Right lobe of liver (tissue), 4 donors: ENCODE measurements around the gene WWC2.

ENCODE experiments used
- POLR2A ChIP-seq: fragments of 450-650 bp; IDR thresholded peaks from one replicate; pipeline ENCODE4 v1.6.1; 2017; ENCODE audit warnings: antibody characterized with exemption, mild to moderate bottlenecking
- TF ChIP-seq, protein P1 (sequence below), 4 donors: fragments of 200-600 bp in 3 of 4; fragments of 450-650 bp in 1 of 4; IDR thresholded peaks; one replicate each; pipeline versions ENCODE4 v1.5.1 to v1.8.0; 2016 to 2022; ENCODE audit warnings: antibody characterized with exemption in 4 of 4, mild to moderate bottlenecking in 2 of 4
- donor health status: DM: no; HTN: no; CAD: no.
- donor health status: DM: no; HTN: no; CAD: no.
- donor health status: DM: no; HTN: yes; CAD: no.

DNA sequence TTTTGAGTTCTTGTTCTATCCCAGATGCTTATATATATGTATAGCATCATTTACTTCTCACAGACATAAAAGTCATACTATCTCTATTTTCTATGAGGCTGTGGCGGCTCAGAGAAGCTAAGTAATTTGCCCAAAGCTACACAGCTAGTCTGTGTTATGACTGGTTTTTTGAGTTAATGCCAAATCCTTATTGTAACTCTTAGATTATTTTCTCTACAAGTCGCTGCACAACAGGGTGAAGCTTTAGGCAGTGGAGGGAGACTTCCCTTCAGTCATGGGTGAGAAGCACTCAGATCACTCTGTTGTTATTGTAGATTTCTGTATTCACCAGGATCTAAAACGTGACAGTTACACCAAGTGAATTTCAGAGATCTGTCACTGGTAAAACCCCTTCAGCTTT is 48.1 kb downstream of the WWC2 start:
- TF ChIP-seq, protein P1, sequence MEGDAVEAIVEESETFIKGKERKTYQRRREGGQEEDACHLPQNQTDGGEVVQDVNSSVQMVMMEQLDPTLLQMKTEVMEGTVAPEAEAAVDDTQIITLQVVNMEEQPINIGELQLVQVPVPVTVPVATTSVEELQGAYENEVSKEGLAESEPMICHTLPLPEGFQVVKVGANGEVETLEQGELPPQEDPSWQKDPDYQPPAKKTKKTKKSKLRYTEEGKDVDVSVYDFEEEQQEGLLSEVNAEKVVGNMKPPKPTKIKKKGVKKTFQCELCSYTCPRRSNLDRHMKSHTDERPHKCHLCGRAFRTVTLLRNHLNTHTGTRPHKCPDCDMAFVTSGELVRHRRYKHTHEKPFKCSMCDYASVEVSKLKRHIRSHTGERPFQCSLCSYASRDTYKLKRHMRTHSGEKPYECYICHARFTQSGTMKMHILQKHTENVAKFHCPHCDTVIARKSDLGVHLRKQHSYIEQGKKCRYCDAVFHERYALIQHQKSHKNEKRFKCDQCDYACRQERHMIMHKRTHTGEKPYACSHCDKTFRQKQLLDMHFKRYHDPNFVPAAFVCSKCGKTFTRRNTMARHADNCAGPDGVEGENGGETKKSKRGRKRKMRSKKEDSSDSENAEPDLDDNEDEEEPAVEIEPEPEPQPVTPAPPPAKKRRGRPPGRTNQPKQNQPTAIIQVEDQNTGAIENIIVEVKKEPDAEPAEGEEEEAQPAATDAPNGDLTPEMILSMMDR (IDR thresholded peaks at IDR 0.05): no peak
- no peak for TF ChIP-seq POLR2A
